ENCODE results near the gene FARSA. TPM values are rescaled to one million over a fixed set of nuclear protein-coding genes. Genes with fewer than 3 reads are reported as not detected.
"Not testable (repeated sequence)": the region's sequence is repeated elsewhere in the genome, so short reads cannot be mapped to it uniquely, and the experiment has no call there.

Gene FARSA
- total RNA-seq, 1 donor from 2014 or later, result 21.6 TPM

DNA sequence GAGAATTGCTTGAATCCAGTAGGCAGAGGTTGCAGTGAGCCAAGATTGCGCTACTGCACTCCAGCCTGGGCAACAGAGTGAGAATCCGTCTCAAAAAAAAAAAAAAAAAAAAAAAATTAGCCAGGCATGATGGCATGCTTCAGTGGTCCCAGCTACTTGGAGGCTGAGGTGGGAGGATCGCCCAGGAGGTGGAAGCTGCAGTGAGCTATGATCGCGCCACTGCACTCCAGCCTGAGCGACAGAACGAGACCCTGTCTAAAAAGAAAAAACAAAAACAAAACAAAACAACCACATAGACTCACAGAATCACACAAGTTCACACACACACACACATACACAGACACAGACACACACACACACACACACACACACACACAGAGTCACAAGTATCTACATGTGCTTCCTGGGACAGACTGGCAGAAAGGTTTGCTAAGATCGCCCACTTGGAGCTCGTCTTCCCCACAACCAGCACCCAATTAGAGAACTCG lies 43.2 kb downstream of the FARSA start:
- not testable (repeated sequence) for DNase-seq

DNA sequence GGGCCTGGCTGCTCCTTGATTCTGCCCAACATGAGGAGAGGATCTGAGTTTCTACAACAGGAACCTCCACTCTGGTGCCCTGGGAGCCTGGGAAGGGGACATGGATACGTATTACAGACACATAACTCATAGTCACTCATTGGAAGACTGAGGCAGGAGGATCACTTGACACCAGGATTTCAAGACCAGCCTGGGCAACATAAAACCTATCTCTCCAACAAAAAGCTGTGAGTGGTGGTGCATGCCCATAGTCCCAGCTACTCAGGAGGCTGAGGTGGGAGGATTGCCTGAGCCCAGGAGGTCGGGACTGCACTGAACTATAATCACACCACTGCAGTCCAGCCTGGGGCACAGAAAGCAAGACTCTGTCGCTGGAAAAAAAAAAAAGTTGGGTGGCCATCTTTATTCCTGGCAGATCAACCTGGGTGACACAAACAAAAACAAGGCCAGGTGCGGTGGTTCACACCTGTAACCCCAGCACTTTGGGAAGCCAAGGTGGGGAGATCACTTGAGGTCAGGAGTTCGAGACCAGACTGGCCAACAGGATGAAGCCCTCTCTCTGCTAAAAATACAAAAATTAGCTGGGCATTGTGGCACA lies 45.4 kb downstream of the FARSA start:
- DNase-seq, result no peak

DNA sequence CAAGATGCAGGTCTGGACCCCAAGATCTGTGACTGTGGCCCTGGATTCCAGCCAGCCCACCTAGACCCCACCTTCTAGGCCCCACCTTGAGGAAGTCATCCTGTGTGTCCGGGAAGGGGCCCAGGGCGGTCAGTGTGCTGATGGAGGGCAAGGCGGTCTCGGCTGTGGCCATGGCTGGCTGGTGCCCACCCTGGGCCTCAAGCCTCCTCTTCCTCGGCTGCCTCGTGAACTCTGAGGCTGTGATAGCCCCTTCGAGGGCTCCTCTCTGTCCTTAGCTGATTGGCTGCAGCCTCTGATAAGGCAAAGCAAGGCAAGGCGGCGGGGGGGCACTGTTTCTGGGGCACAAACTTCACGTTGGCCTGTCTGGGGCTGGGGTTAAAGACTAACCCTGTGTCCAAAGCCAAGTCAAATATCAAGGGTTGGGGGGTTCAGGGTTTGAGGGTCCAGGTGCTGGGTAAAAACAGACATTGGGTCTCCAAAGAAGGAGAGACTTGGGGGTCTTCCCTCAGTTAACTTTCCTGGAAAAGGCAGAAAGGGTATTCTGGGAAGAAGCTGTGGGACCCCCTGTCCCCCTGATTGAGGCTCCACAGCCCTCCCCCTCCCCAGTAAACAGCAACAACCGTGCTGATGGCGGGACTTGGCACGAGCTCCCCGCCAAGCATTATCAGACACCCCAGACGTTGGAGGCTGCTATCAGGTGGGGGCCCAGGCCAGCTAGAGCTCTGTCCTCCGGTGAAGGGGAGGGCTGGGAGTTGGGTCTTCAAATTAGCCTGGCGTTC lies 46.4 kb downstream of the FARSA start, which contains the start of gene KLF1:
Gene KLF1 (minus strand): TSS at position 233 of the 779 bp plus-strand sequence. CDS start 61 bp downstream, at position 172.
- DNase-seq, result no peak

- DNase-seq, result no peak
Measured at GRCh38 chr19:12886651-12886968, 46.9 kb downstream of the FARSA start.

DNA sequence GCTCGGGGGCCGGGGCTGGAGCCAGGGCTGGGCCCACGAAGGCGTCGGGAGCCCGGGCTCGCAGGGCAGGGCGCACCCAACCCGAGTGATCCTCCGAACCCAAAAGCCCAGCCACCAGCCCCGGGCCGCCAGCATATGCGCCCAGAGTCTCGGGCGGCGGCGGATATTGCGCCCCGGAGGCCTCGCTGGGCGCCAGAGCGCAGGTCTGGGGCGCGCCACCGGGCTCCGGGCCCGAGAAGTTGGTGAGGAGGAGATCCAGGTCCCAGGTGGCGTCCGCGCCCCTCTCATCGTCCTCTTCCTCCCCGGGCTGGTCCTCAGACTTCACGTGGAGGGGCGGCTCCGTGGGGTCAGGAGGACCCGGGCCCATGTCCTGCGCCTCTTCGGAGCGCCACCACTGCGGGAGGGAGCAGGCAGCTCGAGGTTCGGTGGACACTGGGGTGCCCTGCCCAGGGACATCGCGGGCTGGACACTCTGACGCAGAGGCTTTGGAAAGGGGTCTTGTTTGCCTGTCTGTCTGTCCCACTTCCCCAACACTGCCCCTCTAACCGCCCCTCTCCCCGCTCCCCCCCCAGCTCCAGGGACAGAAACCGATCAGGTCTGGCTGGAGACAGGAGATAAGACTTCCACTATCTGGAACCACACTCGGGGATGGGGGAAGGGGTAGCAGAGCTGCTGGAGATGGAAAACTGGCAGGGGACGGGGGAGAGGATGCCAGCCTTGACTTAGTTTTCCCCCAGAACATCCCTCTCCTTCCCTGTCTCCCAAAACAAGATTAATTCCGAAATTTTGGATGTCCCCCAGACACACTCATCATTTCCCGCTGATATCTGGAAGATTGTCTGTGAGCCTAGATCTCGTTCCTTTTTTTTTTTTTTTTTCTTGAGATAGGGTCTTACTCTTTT lies 47.5 kb downstream of the FARSA start:
- DNase-seq, result no peak

DNA sequence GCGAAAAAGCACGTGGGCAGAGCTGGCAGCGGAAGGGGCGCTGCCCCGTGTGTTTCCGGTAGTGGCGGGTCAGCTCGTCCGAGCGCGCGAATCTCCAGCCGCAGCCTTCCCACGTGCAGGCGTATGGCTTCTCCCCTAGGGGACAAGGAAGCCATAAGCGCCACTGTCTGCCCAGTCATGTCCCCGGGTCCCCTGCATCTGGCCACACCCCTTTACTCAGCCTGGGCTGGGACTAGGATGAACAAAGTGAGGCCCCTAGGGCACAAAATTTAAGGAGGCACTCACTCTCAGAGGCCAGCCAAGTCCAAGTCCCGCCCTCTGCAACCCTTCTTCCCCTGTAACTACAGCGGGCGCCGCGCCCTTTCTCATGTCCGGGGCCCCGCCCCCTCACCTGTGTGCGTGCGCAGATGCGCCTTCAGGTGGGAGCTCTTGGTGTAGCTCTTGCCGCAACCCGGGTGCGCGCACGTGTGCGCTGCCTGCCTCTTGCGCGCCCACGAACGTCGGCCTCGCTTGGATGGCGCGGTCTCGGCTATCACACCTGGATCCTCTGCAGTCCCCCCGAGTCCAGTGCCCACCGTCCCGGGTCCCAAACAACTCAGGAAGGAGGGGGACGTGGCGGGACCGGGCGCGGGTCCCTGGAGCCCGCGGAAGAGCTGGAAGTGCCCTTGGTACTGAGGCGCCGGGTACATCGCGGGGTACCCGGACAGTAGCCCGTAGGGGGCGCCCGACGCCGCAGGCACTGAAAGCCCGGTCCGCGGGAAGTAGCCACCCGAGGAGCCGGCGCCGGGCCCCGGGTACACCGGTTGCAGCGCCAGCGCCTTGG lies 48.4 kb downstream of the FARSA start:
- no peak for DNase-seq

- no peak for DNase-seq
Measured at GRCh38 chr19:12884627-12884925, 48.9 kb downstream of the FARSA start.

DNA sequence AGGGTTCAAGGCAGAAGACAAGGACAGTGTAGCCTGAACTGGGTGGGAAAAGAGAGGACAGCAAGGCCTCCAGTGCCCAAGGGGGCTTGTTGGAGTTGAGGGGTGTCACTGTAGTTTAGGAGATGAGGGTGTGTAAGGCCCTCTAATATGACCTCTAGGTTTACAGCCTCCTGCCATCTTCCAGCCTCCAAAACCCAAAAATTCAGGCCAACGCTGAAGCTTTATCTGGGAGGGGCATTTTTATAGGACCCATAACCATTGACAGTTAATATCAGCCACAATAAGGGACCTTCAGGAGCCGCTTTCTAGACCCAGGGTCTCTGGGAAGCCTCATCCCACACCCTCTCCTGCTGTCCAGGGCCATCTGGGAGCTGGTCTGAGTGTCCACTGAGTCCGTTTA lies 49.3 kb downstream of the FARSA start:
- no peak for DNase-seq

DNA sequence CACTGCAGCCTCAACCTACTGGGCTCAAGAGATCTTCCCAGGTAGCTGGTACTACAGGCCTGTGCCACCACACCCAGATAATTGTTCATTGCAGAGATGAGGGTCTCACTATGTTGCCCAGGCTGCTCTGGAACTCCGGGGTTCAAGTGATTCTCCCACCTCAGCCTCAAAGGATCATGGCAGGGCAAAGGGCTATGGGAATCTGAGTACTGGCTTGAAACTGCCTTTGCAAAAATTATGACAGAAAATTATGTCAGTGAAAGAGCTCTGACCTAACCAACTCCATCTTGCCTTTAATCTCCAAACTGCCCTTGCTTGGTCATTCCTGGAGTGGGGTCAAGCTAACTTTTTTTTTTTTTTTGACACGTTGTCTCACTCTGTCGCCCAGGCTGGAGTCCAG lies 50.9 kb downstream of the FARSA start:
- no peak for DNase-seq

DNA sequence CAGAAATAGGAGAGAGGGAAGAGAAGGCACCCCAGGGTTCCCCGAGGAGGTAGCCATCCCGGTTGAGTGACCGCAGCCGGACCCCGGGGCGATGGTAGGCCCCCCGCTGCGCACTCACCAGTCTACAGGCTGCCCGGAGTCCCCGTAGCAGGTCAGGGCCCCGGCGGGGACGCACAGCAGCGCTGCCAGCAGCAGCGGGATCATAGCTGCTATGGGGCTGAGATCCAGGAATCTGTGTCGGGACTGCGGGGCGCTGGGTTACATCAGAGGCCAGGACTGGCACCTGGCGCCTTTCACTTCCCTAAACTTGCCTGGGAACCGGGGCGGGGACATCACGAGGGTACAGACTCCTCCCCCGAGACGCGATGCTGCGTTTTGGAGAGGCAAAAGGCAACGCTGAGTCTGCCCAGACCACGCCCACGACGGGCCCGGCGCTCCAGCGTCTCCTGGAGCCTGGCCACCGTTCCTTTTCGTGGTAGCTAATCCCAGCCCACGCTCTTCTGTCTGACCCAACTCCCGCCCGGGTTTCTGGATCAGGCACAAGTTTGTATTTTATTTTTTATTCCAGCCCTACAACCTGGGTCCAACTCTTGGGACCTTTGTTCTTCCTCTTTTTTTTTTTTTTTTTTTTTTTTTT lies 52.2 kb downstream of the FARSA start, which contains the start of gene DNASE2:
Gene DNASE2 (minus strand): TSS at position 278 of the 637 bp plus-strand sequence. CDS start 74 bp downstream, at position 204.
- DNase-seq, result peak; percentile 57

DNA sequence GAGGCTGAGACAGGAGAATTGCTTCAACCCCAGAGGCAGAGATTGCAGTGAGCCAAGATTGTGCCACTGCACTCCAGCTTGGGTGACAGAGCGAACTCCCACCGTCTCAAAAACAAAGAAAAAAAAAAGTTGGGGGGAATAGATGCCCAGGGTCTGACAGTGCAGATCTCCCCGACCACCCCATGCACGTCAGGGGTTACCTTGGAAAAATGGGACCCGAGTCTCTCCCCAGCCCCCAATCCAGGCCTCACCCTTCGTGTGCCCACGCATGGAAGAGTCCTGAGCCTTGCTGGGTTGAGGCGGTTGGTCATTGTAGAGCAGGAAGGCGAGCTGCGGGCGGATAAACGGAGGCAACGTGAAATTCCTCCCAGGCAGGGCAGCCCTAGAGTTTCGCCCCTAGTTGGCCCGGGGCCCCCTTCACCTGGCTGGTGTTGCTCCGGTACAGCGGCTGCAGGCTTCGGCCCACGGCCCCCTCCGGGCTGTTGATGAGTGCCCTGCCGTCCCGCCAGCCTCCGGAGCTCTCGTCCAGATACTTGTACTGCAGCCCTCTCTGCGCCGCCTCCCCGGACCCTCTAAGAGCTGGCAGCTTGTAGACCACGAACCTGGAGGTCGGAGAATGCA lies 52.9 kb downstream of the FARSA start:
- DNase-seq, result no peak

DNA sequence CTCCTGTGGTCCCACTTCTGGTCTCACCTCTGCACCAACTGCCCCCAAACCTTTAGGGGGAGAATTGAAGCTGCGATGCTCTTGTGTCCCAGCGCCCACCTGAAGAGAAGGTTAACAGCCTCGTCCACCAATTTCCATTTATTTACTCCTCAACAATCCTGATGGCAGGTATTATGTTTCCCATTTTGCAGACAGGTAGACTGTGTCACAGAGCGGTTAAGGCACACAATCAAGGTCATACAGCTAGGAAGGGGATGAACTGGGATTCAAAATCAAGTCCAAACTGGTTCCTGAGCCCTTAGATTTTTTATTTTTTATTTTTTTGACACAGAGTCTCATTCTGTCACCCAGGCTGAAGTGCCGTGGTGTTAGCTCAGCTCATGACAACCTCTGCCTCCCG lies 58.4 kb downstream of the FARSA start:
- DNase-seq, result no peak

DNA sequence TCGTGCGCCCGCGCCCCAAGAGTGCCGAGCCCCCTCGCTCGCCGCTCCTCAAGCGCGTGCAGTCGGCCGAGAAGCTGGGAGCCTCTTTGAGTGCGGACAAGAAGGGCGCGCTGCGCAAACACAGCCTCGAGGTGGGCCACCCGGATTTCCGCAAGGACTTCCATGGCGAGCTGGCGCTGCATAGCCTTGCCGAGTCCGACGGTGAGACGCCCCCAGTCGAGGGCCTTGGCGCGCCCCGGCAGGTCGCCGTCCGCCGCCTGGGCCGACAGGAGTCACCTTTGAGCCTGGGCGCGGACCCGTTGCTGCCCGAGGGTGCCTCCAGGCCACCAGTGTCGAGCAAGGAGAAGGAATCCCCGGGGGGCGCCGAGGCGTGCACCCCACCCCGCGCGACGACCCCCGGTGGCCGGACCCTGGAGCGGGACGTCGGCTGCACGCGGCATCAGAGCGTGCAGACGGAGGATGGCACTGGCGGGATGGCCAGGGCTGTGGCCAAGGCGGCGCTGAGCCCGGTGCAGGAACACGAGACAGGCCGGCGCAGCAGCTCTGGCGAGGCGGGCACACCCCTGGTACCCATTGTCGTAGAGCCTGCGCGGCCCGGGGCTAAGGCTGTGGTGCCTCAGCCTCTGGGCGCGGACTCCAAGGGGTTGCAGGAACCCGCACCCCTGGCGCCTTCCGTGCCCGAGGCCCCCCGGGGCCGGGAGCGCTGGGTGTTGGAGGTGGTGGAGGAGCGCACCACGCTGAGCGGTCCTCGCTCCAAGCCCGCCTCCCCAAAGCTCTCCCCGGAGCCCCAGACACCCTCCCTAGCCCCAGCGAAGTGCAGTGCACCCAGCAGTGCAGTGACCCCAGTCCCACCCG lies 59.4 kb downstream of the FARSA start:
- no peak for DNase-seq

DNA sequence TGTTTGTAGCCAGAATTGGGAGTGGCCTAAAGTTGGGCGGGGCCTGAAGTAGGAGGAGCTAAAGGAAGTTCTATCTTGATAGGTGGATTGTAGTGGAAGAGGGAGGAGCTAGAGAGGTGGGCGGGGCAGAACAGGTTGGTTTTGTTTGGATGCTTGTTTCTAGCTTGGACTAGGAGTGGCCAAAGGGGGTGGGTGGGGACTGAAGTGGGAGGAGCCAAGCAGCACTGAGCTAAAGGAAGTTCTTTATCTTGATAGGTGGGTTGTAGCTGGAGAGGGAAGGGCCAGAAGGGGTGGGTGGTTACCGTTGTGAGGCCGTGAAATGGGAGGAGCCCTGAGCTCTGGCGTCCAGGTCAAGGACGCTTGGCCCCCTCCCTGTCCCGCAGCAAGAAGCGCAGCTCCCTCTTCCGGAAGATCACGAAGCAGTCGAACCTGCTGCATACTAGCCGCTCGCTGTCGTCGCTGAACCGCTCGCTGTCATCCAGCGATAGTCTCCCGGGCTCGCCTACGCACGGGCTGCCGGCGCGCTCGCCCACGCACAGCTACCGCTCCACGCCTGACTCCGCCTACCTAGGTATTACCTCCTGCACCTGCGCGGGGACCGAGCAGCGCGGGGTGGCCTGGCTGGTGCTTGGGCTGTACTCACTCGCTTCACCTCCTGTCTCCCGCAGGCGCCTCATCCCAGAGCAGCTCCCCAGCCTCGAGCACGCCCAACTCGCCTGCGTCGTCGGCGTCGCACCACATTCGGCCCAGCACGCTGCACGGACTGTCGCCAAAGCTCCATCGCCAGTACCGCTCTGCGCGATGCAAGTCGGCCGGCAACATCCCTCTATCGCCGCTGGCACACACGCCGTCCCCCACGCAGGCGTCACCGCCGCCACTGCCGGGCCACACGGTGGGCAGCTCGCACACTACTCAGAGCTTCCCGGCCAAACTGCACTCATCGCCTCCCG lies 60.3 kb downstream of the FARSA start:
- peak; percentile 14 for DNase-seq
